Measurements from ENCODE around the gene USP20. TPM values are rescaled to one million over a fixed set of nuclear protein-coding genes. Genes with fewer than 3 reads are reported as not detected.

The USP20 gene
- total and polyA plus RNA-seq, 2 donors (not counting 3 experiments of a cell fraction or from before 2014, with no cell fraction given), result 13.4 to 25.9 TPM

- CTCF ChIA-PET, result no interaction called here
- intact Hi-C loops (cut with micrococcal nuclease), result loop anchor here (1.0 to 5.0 kb wide), 4 partner anchors 12 to 261 kb away; partner anchors contain the start of genes FNBP1 and TOR1A
- Histone ChIP-seq H3K9ac (replicated peaks; ENCODE audit: extremely low read depth, insufficient read depth, low read length) (peak overlapping the region; percentile 54), H3K27ac (ENCODE audit: insufficient read depth, low read depth, low read length) (peak overlapping the region; percentile 6), H3K4me2 (ENCODE audit: insufficient read depth, low read length) (peak overlapping the region; percentile 81), H4K20me1 (replicated peaks; ENCODE audit: control insufficient read depth, extremely low read depth, insufficient read depth, low read length) (no peaks in the 10 kb centered on the region), H3K36me3 (ENCODE audit: control insufficient read depth in 2 of 2, extremely low read depth in 1 of 2, insufficient read depth in 2 of 2, low read length in 2 of 2) (peaks cover 2% of the 10 kb centered on the region in 2 experiments), H3K9me1 (replicated peaks; ENCODE audit: control insufficient read depth, extremely low read depth, insufficient read depth, low read length) (no peaks in the 10 kb centered on the region), H2AFZ (ENCODE audit: low read depth, low read length) (peak overlapping the region; percentile 59), H3K9me3 (replicated peaks; ENCODE audit: control insufficient read depth, insufficient read depth, low read length) (no peaks in the 10 kb centered on the region), H3K27me3 (ENCODE audit: control insufficient read depth in 2 of 2, insufficient read depth in 2 of 2, low read length in 2 of 2) (no peaks in the 10 kb centered on the region), H3K79me2 (ENCODE audit: control insufficient read depth, insufficient read depth, low read length) (peaks cover 6% of the 10 kb centered on the region), H3K4me1 (ENCODE audit: control insufficient read depth, extremely low read depth, insufficient read depth, low read length) (peaks cover 15% of the 10 kb centered on the region), H3K4me3 (replicated peaks in 1 of 3; ENCODE audit: insufficient read depth in 1 of 3, low read depth in 1 of 3, low read length in 3 of 3) (peak overlapping the region; percentile 60 to 82 (median 65))
- dilution Hi-C loops (cut with MboI; ENCODE audit: extremely low pct_ligation_motif_present, low sequenced_read_pairs), result no loop called here
- no peak for TF ChIP-seq POLR2A (IDR thresholded peaks at IDR 0.05; ENCODE audit: low read depth, low read length)
- TF ChIP-seq CTCF (IDR thresholded peaks at IDR 0.05; ENCODE audit: extremely low read depth in 1 of 2, insufficient read depth in 1 of 2, low read depth in 1 of 2, low read length in 2 of 2), result no peak
- no peak for TF ChIP-seq FOS (IDR thresholded peaks at IDR 0.05; ENCODE audit: borderline replicate concordance, insufficient read depth, low read length)
- TF ChIP-seq MAX (IDR thresholded peaks at IDR 0.05; ENCODE audit: insufficient read depth, insufficient read length), result no peak
- no peak for TF ChIP-seq JUN (IDR thresholded peaks at IDR 0.05; ENCODE audit: borderline replicate concordance, insufficient read depth, insufficient read length, low read depth)
- POLR2A ChIA-PET, result no interaction called here
- FAIRE-seq, result no peak
- peak; percentile 22 for DNase-seq (ENCODE audit: low read depth, low spot score)
- BruUV-seq (replicated peaks), result no TSS peak
These were observed 584 bp downstream of the USP20 start for GRCh38 chr9:129835860-129836223.
